ENCODE data around the gene SLC35F1.

The SLC35F1 gene

GRCh38 chr6:118285791-118286190, 378.7 kb downstream of the SLC35F1 start:
- Histone ChIP-seq H3K4me1 (ENCODE audit: insufficient read depth, poor library complexity, severe bottlenecking) (no peaks in the 10 kb centered on the region), H3K27me3 (ENCODE audit: insufficient read depth, poor library complexity, severe bottlenecking) (no peaks in the 10 kb centered on the region), H3K9me3 (ENCODE audit: severe bottlenecking) (no peaks in the 10 kb centered on the region), H3K4me3 (ENCODE audit: severe bottlenecking) (no peak overlapping the region), H3K27ac (ENCODE audit: poor library complexity, severe bottlenecking) (no peak overlapping the region), H3K36me3 (ENCODE audit: low read depth) (no peaks in the 10 kb centered on the region)
- no peak for TF ChIP-seq CTCF (IDR thresholded peaks at IDR 0.05; ENCODE audit: poor library complexity, severe bottlenecking)
- ATAC-seq (ENCODE audit: low read depth) = no peak
- no peak for DNase-seq (ENCODE audit: low spot score)

- TF ChIP-seq CTCF (IDR thresholded peaks at IDR 0.05; ENCODE audit: poor library complexity, severe bottlenecking) = peak; percentile 39
- no peaks in the 10 kb centered on the region for H3K9me3 ChIP-seq (ENCODE audit: severe bottlenecking)
- no peak overlapping the region for H3K4me3 ChIP-seq (ENCODE audit: severe bottlenecking)
- no peaks in the 10 kb centered on the region for H3K4me1 ChIP-seq (ENCODE audit: insufficient read depth, poor library complexity, severe bottlenecking)
- H3K36me3 ChIP-seq (ENCODE audit: low read depth) = no peaks in the 10 kb centered on the region
- peak; percentile 76; the same call in 2 of the 3 replicates for ATAC-seq (ENCODE audit: low read depth)
- no peak overlapping the region for H3K27ac ChIP-seq (ENCODE audit: poor library complexity, severe bottlenecking)
- H3K27me3 ChIP-seq (ENCODE audit: insufficient read depth, poor library complexity, severe bottlenecking) = no peaks in the 10 kb centered on the region
- no peak for DNase-seq (ENCODE audit: low spot score)
Observed at GRCh38 chr6:118288355-118289124, 381.5 kb downstream of the SLC35F1 start.

- TF ChIP-seq CTCF (IDR thresholded peaks at IDR 0.05; ENCODE audit: poor library complexity, severe bottlenecking) = no peak
- no peaks in the 10 kb centered on the region for H3K4me1 ChIP-seq (ENCODE audit: insufficient read depth, poor library complexity, severe bottlenecking)
- no peak for ATAC-seq (ENCODE audit: low read depth)
- H3K9me3 ChIP-seq (ENCODE audit: severe bottlenecking) = no peaks in the 10 kb centered on the region
- no peaks in the 10 kb centered on the region for H3K27me3 ChIP-seq (ENCODE audit: insufficient read depth, poor library complexity, severe bottlenecking)
- no peaks in the 10 kb centered on the region for H3K36me3 ChIP-seq (ENCODE audit: low read depth)
- no peak overlapping the region for H3K4me3 ChIP-seq (ENCODE audit: severe bottlenecking)
- no peak for DNase-seq (ENCODE audit: low spot score)
- no peak overlapping the region for H3K27ac ChIP-seq (ENCODE audit: poor library complexity, severe bottlenecking)
Observed at GRCh38 chr6:118292558-118292957, 385.5 kb downstream of the SLC35F1 start.

- H3K27me3 ChIP-seq (ENCODE audit: insufficient read depth, poor library complexity, severe bottlenecking) = no peaks in the 10 kb centered on the region
- no peak for ATAC-seq (ENCODE audit: low read depth)
- H3K27ac ChIP-seq (ENCODE audit: poor library complexity, severe bottlenecking) = no peak overlapping the region
- H3K36me3 ChIP-seq (ENCODE audit: low read depth) = no peaks in the 10 kb centered on the region
- no peaks in the 10 kb centered on the region for H3K4me1 ChIP-seq (ENCODE audit: insufficient read depth, poor library complexity, severe bottlenecking)
- H3K9me3 ChIP-seq (ENCODE audit: severe bottlenecking) = no peaks in the 10 kb centered on the region
- TF ChIP-seq CTCF (IDR thresholded peaks at IDR 0.05; ENCODE audit: poor library complexity, severe bottlenecking) = no peak
- H3K4me3 ChIP-seq (ENCODE audit: severe bottlenecking) = no peak overlapping the region
- DNase-seq (ENCODE audit: low spot score) = no peak
Observed at GRCh38 chr6:118294906-118295305, 387.8 kb downstream of the SLC35F1 start.

GRCh38 chr6:118295336-118295735, 388.3 kb downstream of the SLC35F1 start:
- H3K36me3 ChIP-seq (ENCODE audit: low read depth) = no peaks in the 10 kb centered on the region

More at GRCh38 chr6:118295336-118295735, 388.3 kb downstream of the SLC35F1 start:
- no peak overlapping the region for H3K27ac ChIP-seq (ENCODE audit: poor library complexity, severe bottlenecking)
- no peak overlapping the region for H3K4me3 ChIP-seq (ENCODE audit: severe bottlenecking)
- ATAC-seq (ENCODE audit: low read depth) (no peak), DNase-seq (ENCODE audit: low spot score) (no peak)
- no peak for TF ChIP-seq CTCF (IDR thresholded peaks at IDR 0.05; ENCODE audit: poor library complexity, severe bottlenecking)
- no peaks in the 10 kb centered on the region for H3K4me1 ChIP-seq (ENCODE audit: insufficient read depth, poor library complexity, severe bottlenecking)
- no peaks in the 10 kb centered on the region for H3K9me3 ChIP-seq (ENCODE audit: severe bottlenecking)
- no peaks in the 10 kb centered on the region for H3K27me3 ChIP-seq (ENCODE audit: insufficient read depth, poor library complexity, severe bottlenecking)

Data from RWPE2 (cell line).